Ishikawa (cell line): Measurements from ENCODE around the gene CDKN2D.

Experiments used
- CEBPB ChIP-seq: IDR thresholded peaks from 2 replicates; pipeline ENCODE4 v1.6.1; 2012
- CREB1 ChIP-seq: IDR thresholded peaks from 2 replicates; pipeline ENCODE4 v1.6.1; 2012; ENCODE audit warnings: low read depth
- EP300 ChIP-seq: IDR thresholded peaks from 2 replicates; pipeline ENCODE4 v1.6.1; 2012; ENCODE audit warnings: borderline replicate concordance
- FOXM1 ChIP-seq: IDR thresholded peaks from 2 replicates; pipeline ENCODE4 v1.6.1; 2012; ENCODE audit warnings: low read depth, borderline replicate concordance
- RAD21 ChIP-seq: IDR thresholded peaks from 2 replicates; pipeline ENCODE4 v1.6.1; 2012; ENCODE audit warnings: low read depth
- TAF1 ChIP-seq: IDR thresholded peaks from 2 replicates; pipeline ENCODE4 v1.6.1; 2012; ENCODE audit warnings: low read depth, mild to moderate bottlenecking
- TCF12 ChIP-seq: IDR thresholded peaks from 2 replicates; pipeline ENCODE4 v1.6.1; 2012; ENCODE audit warnings: low read depth
- TF ChIP-seq, protein P1 (sequence below): IDR thresholded peaks from 2 replicates; pipeline ENCODE4 v1.6.1; 2012; ENCODE audit warnings: low read depth, mild to moderate bottlenecking
- TF ChIP-seq, protein P2 (sequence below): IDR thresholded peaks from 2 replicates; pipeline ENCODE4 v1.6.1; 2012
- TF ChIP-seq, protein P3 (sequence below): IDR thresholded peaks from 2 replicates; pipeline ENCODE4 v1.6.1; 2012

DNA sequence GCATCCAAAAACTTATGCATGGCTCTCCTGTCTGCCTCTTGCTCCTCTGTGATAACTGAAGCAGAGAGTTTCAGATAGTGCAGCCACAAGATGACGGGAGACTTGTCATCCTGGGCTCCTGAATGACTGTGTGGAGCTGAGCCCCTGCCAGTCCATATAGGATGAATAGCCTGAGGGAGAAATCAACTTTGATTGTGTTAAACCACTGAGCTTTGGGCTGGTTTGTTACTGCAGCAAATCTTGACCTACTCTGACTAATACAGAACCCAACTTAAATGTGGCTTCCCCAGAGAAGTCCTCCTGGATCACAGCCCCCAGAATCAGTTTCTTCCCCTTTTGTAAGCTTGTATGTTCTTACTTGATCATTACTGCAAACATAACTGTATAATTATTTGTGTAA, 36.3 kb downstream of the CDKN2D start:
- TF ChIP-seq CEBPB (no peak), EP300 (no peak), CREB1 (no peak), TAF1 (no peak), TCF12 (no peak), RAD21 (no peak), FOXM1 (no peak)
- TF ChIP-seq, protein P1, sequence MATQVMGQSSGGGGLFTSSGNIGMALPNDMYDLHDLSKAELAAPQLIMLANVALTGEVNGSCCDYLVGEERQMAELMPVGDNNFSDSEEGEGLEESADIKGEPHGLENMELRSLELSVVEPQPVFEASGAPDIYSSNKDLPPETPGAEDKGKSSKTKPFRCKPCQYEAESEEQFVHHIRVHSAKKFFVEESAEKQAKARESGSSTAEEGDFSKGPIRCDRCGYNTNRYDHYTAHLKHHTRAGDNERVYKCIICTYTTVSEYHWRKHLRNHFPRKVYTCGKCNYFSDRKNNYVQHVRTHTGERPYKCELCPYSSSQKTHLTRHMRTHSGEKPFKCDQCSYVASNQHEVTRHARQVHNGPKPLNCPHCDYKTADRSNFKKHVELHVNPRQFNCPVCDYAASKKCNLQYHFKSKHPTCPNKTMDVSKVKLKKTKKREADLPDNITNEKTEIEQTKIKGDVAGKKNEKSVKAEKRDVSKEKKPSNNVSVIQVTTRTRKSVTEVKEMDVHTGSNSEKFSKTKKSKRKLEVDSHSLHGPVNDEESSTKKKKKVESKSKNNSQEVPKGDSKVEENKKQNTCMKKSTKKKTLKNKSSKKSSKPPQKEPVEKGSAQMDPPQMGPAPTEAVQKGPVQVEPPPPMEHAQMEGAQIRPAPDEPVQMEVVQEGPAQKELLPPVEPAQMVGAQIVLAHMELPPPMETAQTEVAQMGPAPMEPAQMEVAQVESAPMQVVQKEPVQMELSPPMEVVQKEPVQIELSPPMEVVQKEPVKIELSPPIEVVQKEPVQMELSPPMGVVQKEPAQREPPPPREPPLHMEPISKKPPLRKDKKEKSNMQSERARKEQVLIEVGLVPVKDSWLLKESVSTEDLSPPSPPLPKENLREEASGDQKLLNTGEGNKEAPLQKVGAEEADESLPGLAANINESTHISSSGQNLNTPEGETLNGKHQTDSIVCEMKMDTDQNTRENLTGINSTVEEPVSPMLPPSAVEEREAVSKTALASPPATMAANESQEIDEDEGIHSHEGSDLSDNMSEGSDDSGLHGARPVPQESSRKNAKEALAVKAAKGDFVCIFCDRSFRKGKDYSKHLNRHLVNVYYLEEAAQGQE, result no peak
- TF ChIP-seq, protein P2, sequence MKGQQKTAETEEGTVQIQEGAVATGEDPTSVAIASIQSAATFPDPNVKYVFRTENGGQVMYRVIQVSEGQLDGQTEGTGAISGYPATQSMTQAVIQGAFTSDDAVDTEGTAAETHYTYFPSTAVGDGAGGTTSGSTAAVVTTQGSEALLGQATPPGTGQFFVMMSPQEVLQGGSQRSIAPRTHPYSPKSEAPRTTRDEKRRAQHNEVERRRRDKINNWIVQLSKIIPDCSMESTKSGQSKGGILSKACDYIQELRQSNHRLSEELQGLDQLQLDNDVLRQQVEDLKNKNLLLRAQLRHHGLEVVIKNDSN, result no peak
- TF ChIP-seq, protein P3, sequence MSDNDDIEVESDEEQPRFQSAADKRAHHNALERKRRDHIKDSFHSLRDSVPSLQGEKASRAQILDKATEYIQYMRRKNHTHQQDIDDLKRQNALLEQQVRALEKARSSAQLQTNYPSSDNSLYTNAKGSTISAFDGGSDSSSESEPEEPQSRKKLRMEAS, result no peak
